Renal pelvis (tissue), 4 donors: Measurements from ENCODE around the gene TCEAL4. TPM values are rescaled to one million over a fixed set of nuclear protein-coding genes. Genes with fewer than 3 reads are reported as not detected.

ENCODE experiments used
- DNase-seq: peaks from one replicate; pipeline ENCODE4 v3.0.0-alpha.2; 2013
- polyA plus RNA-seq, 3 donors: library from polyadenylated mRNA; unstranded; fragments of 120-200 nt; gene quantifications; one replicate each; pipeline ENCODE4 v1.2.1, GENCODE V29; 2013; ENCODE audit not compliant: insufficient read length in 3 of 3

TCEAL4 gene
- polyA plus RNA-seq, 3 donors, result 146 to 187 (median 170) TPM

GRCh38 chrX:103629318-103630170, 44.2 kb downstream of the TCEAL4 start:
- DNase-seq, result peak; percentile 70

- DNase-seq, result no peak
Measured at GRCh38 chrX:103630171-103630511, 44.8 kb downstream of the TCEAL4 start.

GRCh38 chrX:103631145-103631544, 45.8 kb downstream of the TCEAL4 start:
- DNase-seq, result no peak

- no peak for DNase-seq
Measured at GRCh38 chrX:103635436-103635835, 50.1 kb downstream of the TCEAL4 start.

Other genes starting within 250 kb of the TCEAL4 start
- gene TCEAL9, start 229.0 kb upstream of the TCEAL4 start, polyA plus RNA-seq, result 100 to 1,000 TPM; 176 to 206 (median 191) TPM
- 100 to 1,000 TPM; 495 to 593 (median 513) TPM for gene BEX3, start 209.0 kb upstream of the TCEAL4 start, polyA plus RNA-seq
- gene RAB40A, start 66.0 kb upstream of the TCEAL4 start, polyA plus RNA-seq, result 1 to 10 TPM; 2.4 to 4.8 (median 4.3) TPM
- gene TCEAL3, start 22.4 kb downstream of the TCEAL4 start, polyA plus RNA-seq, result 10 to 100 TPM; 31.7 to 39.0 (median 35.2) TPM
- 10 to 100 TPM; 25.4 to 32.3 (median 27.6) TPM for gene TCEAL1, start 43.5 kb downstream of the TCEAL4 start, polyA plus RNA-seq
- gene MORF4L2, start 101.2 kb downstream of the TCEAL4 start, polyA plus RNA-seq, result 100 to 1,000 TPM; 292 to 311 (median 308) TPM
- gene TMEM31, start 125.4 kb downstream of the TCEAL4 start, polyA plus RNA-seq, result 1 to 10 TPM; 1.4 to 1.6 (median 1.5) TPM
- gene PLP1, start 191.3 kb downstream of the TCEAL4 start, polyA plus RNA-seq, result 10 to 100 TPM in 1 of 3 donors, 1 to 10 TPM in 2; 4.1 to 10.4 (median 5.4) TPM
- gene RAB9B, start 246.7 kb downstream of the TCEAL4 start, polyA plus RNA-seq, result 1 to 10 TPM; 2.4 to 2.6 (median 2.5) TPM